GM18861 (cell line): ENCODE measurements around the gene DUSP14.

Source experiments
- ATAC-seq: cut with Tn5 transposase; IDR thresholded peaks from one replicate; pipeline ENCODE4 v1.9.1; 2021; ENCODE audit not compliant: unreplicated experiment

The DUSP14 gene

DNA sequence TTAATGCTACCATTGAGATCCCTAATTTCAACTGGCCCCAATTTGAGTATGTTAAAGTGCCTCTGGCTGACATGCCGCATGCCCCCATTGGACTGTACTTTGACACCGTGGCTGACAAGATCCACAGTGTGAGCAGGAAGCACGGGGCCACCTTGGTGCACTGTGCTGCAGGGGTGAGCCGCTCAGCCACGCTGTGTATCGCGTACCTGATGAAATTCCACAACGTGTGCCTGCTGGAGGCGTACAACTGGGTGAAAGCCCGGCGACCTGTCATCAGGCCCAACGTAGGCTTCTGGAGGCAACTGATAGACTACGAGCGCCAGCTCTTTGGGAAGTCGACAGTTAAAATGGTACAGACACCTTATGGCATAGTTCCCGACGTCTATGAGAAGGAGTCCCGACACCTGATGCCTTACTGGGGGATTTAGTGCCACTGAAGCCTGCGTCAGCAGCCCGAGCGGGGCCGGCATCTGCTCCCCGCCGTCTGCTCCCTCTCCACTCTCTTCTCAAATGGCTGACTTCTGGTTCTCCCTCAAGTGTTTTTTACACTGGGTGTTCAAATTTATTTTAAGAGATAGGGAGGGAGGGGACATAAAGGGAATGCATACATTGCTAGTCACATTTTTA is 22.9 kb downstream of the DUSP14 start:
- ATAC-seq: no peak

GRCh38 chr17:37513711-37514110 is 24.0 kb downstream of the DUSP14 start:
- ATAC-seq: no peak

DNA sequence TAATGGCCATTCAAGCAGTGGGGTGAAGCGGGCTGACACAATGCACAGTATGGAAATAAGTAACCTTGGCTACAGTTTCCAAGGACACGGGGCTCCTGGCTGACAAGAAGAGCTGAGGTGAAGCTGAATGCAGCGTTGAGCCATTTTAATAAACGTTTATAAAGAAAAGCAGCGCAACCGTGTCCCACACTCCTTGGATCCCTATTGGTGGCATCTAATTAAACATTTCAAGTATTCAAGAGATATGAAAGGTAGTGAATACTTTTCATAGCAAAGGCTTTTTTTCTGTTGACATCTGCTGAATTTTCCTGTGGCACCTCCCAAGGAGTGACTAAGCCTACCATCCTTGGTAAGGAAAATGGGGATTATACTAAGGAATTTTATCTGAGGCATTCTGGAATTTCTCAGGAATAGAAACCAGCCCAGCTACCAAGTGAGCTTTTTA is 26.5 kb downstream of the DUSP14 start:
- ATAC-seq: no peak

DNA sequence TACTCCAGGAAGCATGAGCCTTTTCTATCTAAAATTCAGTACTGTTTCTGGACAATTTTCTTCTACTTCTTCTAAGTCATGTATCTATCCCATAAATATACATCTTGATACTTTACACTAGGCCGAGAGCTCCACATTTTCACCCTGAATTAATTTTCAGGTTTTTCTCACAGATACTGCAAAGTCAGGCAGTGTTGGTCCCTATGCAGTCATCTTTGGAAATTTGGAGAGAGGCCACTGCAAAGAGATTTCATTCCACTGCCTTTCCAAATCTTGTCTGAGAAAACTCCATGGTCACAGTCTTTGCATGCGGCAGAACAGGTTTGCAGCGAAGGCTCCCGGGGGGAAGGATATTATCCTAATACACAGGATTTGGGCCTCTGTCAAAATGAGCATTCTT is 28.2 kb downstream of the DUSP14 start:
- no peak for ATAC-seq

- ATAC-seq: no peak
These were observed 29.1 kb downstream of the DUSP14 start for GRCh38 chr17:37518826-37519225.

DNA sequence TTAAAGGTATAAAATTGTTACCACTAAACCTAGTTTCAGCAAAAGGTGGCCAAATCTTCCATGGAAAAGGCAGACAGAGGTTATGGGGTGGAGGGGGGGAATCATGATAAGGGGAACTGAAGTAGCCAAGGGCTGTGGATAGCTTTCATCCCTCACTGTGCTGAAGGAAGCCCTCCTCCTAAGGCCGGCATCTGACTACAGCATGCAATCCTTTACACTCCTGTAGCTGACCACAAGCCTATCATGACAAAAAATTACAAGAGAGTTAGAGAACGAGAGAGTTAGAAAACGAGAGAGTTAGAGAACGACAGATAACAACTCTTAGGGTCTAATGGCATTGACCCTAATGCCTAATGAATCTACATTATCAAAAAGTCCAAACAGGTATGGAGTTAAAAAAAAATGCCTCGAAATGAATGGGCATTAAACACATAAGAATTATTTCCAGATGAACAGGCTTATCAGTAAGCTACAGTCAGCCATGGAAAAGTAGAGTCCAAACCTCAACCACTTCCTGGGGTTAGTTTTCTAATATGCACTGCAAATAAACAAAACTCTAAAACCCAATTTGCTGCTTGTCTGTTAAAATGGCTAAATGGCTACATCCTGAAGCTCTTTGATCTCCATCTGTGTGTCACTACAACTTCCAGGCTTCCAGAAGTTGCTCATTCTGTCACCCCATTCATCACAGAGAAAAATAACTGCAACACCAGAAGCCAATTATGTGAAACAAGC is 29.7 kb downstream of the DUSP14 start:
- no peak for ATAC-seq

DNA sequence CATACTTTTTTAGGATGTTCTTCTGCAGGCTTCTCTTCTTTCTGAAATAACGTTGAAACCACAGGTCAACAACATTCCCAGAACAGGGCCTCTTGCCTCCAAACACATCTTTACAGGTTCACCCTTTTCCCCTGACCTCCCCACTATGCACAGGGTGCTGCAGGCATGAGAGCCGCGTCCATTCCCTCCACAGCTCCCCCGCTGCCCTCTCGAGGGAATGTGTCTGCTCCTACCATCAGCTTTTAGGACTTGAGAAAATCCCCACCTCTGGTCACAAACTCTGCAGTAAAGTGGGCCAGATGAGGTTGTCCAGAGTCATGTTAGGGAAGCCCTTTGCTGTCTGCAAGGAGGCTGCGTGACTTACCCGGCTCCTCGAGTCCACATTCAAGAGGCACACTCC is 30.5 kb downstream of the DUSP14 start:
- ATAC-seq: no peak

GRCh38 chr17:37521821-37522220 is 32.1 kb downstream of the DUSP14 start:
- no peak for ATAC-seq

- no peak for ATAC-seq
These were observed 34.1 kb downstream of the DUSP14 start for GRCh38 chr17:37523715-37524219.

GRCh38 chr17:37527249-37527851 is 37.7 kb downstream of the DUSP14 start:
- ATAC-seq: no peak

GRCh38 chr17:37530420-37530819 is 40.7 kb downstream of the DUSP14 start:
- ATAC-seq: no peak

DNA sequence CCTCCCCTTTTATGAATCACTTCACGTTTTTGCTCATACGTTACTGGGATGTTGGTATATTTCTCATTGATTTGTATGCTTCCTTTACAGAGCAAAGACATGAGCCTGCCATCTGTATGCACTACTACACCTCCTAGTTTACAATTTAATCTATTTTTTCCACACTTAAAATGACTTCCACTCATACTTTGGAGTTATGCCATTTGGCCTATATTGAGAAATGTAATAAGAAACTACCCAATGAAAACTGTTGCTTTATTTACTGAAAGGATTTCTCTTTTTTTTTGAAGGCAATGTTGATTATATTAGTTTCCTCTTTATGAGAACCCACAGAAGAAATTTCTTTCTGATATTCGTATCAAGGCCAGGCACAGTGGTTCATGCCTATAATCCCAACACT is 43.1 kb downstream of the DUSP14 start:
- no peak for ATAC-seq

DNA sequence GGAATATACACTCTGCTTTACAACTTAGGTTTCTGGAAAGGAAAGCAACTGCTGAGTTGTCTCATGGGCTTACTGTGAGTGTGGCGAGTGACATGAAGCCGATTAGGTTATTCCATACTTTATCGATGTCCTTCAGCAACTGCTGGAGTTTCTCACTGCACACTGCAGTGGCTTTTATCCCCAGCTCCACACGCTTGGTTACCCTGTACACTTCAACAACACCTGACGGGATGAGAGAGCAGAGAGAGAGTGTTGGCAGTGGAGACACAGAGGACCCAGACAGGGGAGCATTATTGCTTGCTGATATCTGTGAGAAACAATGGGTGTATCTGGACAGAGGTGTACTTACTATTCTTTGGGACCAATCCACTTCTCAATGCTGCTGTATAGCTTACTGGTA is 46.2 kb downstream of the DUSP14 start:
- ATAC-seq: no peak

DNA sequence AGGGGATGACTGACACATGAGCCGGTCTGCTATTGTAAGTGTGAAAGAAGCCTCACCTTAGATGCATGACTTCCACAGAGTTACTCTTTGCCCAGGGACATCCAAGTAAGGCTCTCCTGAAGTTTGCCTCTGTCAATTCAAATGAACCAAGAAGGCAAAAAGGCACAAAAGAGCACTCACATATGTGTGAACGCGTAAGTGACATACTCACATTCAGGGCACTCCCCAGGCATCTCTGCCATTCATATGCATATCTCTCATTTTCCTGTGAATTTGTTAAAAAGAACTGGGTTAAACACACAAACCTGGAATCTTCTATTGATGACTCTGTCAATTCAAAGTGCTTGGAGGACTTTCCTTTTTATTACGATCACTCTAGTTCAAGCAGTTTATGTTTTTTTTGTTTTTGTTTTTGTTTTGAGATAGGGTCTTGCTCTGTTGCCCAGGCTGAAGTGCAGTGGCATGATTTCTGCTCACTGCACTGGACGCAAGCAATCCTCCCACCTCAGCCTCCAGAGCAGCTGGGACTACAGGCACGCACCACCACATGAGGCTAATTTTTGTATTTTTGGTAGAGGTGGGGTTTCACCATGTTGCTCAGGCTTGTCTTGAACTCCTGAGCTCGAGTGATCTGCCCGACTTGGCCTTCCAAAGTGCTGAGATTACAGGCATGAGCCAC is 49.4 kb downstream of the DUSP14 start:
- no peak for ATAC-seq

DNA sequence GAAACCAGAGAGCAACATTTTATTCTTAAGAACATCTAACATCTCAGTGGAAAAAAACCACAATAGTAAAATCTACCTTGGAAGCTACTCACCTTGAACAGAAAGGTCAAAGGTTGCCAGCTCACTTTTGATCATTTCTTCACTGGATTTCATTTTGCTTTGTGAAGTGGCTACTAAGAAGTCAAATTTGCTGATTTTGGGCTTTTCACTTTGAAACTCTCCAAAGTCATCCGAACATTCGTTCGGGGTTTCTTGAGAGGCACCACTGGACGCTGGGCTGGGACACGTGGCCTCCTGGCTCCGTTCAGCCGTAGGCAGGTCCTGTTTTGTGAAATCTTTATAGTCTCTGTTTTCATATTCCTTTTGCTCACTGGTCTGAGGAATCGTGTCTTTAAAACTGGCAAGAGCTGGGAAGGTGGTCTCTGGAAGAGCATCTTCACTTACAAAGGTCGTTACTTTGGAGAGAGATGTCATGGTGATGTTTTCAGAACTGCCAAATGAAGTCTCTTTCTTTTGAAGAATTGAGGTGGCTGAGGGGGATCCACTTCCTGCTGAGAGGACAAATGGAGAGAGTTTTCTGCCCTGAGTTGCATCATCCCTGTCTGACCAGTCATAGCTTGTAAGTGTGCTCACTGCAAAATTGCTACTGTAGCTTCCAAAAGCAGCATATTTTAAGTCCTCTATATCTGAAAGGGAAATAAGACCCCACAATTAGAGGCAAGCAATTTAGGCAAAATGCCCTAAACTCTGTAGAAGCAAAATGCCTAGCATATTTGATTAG is 52.4 kb downstream of the DUSP14 start:
- ATAC-seq: no peak

DNA sequence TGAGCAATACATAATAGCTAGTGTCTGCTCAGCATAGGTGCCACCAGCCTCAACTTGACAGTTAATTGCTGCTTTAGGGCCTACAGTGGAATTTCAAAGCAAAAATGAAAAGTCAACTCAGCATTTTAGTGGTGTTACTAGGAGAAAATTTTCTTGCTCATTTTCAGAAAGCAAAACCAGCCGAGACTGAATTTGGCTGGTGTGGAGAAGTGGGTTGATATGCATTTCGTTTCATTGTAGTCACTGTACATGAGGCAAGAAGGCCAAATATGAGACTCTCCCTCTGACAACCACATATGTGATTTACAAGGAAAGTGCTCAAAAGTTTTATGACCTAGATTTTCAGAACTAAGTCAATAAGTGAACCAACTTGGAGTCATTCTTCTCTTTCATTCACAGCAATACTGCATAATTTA is 54.0 kb downstream of the DUSP14 start:
- no peak for ATAC-seq

DNA sequence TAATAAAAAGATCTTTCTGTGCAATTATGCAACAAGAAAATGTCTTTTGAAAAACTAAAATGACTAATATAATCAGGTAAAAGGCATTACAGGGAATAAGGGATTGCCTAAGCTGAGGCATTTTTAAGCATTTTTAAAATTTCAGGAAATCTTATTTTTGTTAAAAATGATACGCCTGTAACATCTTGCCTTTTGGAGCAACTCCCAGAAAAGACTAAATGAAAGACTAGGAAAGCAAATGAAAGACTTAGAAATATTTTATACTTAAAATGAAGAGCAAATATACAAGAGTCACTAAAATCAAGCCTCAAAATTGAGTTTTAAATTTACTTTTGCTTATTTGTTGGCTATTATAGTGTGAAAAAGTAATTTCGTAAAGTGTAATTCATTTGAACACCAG is 55.8 kb downstream of the DUSP14 start:
- ATAC-seq: no peak

- ATAC-seq: no peak
These were observed 56.6 kb downstream of the DUSP14 start for GRCh38 chr17:37546302-37546701.

DNA sequence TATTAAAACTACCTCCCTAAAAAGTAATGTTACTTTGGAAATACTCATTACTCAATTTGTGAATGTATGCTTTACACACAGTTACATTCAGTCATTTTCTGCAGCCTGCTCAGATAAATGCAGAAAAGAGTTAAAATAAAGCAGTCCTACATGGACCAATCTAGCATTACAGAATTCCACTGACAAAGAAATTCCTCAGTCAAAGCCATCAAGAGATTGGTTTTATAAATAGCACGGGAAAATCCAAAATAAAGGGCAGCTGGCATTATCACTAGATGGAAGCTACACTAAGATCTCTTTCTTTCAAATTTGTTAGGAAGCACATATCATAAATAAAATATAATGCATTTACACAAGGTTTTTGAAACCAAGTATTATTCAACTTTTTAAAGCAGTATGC is 58.3 kb downstream of the DUSP14 start:
- no peak for ATAC-seq

DNA sequence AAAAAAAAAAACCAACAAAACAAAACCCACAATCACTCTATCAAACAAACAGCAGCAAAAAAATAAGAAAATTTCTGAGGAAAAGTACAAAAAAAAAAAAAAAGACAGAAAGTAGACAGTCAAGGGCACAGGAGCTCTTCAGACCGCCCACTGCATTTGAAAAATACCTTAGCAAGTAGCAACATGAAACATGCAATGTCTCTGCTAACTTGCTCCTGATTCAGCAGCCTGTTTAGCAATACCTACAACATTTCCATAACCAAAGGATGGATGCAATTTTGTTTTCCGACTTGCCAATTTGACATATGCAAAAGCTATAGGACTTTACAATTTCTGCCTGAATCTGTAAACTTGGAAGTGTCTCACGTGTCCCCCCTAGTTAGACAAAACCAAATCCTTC is 62.1 kb downstream of the DUSP14 start:
- ATAC-seq: no peak
